Uterus (tissue), 4 donors: ENCODE measurements around the gene IGHMBP2. TPM values are rescaled to one million over a fixed set of nuclear protein-coding genes. Genes with fewer than 3 reads are reported as not detected.

Source experiments
- DNase-seq, 2 donors: peaks; one replicate each; pipeline ENCODE4 v3.0.0-alpha.2; 2019 to 2020
- H3K27ac ChIP-seq, 2 donors: fragments of 200-600 bp; sonication (generic); 1 replicate in 1 of 2; 2 replicates in 1 of 2; pipeline ENCODE4 v1.5.1; 2016 to 2018
- H3K27me3 ChIP-seq, 2 donors: fragments of 200-600 bp; sonication (generic); one replicate each; pipeline ENCODE4 v1.5.1; 2018 to 2019; ENCODE audit warnings: control low read depth in 1 of 2
- H3K36me3 ChIP-seq, 2 donors: fragments of 200-600 bp; sonication (generic); one replicate each; pipeline ENCODE4 v1.5.1; 2019; ENCODE audit warnings: control low read depth in 1 of 2
- H3K4me1 ChIP-seq, 2 donors: fragments of 200-600 bp; sonication (generic); one replicate each; pipeline ENCODE4 v1.5.1; 2018 to 2019; ENCODE audit warnings: control low read depth in 1 of 2
- H3K4me3 ChIP-seq, 2 donors: fragments of 200-600 bp; sonication (generic); 1 replicate in 1 of 2; 2 replicates in 1 of 2; pipeline ENCODE4 v1.5.1; 2018 to 2019; ENCODE audit warnings: mild to moderate bottlenecking in 1 of 2
- H3K9me3 ChIP-seq, 2 donors: fragments of 200-600 bp; sonication (generic); one replicate each; pipeline ENCODE4 v1.5.1; 2019; ENCODE audit warnings: control low read depth in 1 of 2
- CTCF ChIP-seq, 4 experiments: fragments of 200-600 bp in 2 of 4; fragments of 450-650 bp in 2 of 4; sonication (generic) in 2 of 4; IDR thresholded peaks; one replicate each; pipeline ENCODE4 v1.5.1; 2016 to 2019; ENCODE audit warnings: antibody characterized with exemption in 4 of 4, mild to moderate bottlenecking in 2 of 4, moderate library complexity in 1 of 4
- POLR2A ChIP-seq, 2 donors: fragments of 450-650 bp; IDR thresholded peaks; one replicate each; pipeline ENCODE4 v1.6.1; 2016; ENCODE audit warnings: antibody characterized with exemption in 2 of 2, mild to moderate bottlenecking in 1 of 2, moderate library complexity in 1 of 2
- intact Hi-C: fragments of 100-400 bp; cut with DNase I; formaldehyde crosslinking; loops from one replicate; pipeline ENCODE4 v1.15.1; 2023; ENCODE audit warnings: low total_unique reads
- total RNA-seq, 4 donors: library from RNA; depleted of rRNA in 3 of 4; stranded (reverse); fragments of >200 nt in 3 of 4; gene quantifications; one replicate each; pipeline versions ENCODE4 v1.1.0 to v1.2.4, GENCODE V29; 2014 to 2023
- donor health status: DM: yes; HTN: yes; CAD: no.

Gene IGHMBP2
- total RNA-seq, 4 donors from 2014 or later = 0.88 to 38.5 (median 19.9) TPM

- no peaks in the 10 kb centered on the region for H3K9me3 ChIP-seq
- TF ChIP-seq CTCF (IDR thresholded peaks at IDR 0.05) (no peak), POLR2A (IDR thresholded peaks at IDR 0.05) (no peak)
- intact Hi-C loops = no loop called here
- DNase-seq = no peak
- H3K27me3 ChIP-seq = no peaks in the 10 kb centered on the region
- no peak overlapping the region for H3K4me3 ChIP-seq
- peak overlapping the region; percentile 73 to 77 for H3K27ac ChIP-seq
- H3K4me1 ChIP-seq = peaks cover 0 to 12% of the 10 kb centered on the region in 2 donors
- H3K36me3 ChIP-seq = no peaks in the 10 kb centered on the region
Observed at GRCh38 chr11:68891351-68891948, 12.2 kb upstream of the IGHMBP2 start.

- TF ChIP-seq CTCF (IDR thresholded peaks at IDR 0.05) (no peak), POLR2A (IDR thresholded peaks at IDR 0.05) (no peak)
- H3K4me1 ChIP-seq = peaks cover 0 to 12% of the 10 kb centered on the region in 2 donors
- H3K4me3 ChIP-seq = no peak overlapping the region
- no peaks in the 10 kb centered on the region for H3K36me3 ChIP-seq
- intact Hi-C loops = no loop called here
- H3K27me3 ChIP-seq = no peaks in the 10 kb centered on the region
- H3K27ac ChIP-seq = no peak overlapping the region
- H3K9me3 ChIP-seq = no peaks in the 10 kb centered on the region
- DNase-seq = no peak
Observed at GRCh38 chr11:68892576-68892975, 11.1 kb upstream of the IGHMBP2 start.

- Histone ChIP-seq H3K27me3 (no peaks in the 10 kb centered on the region), H3K4me1 (peaks cover 0 to 12% of the 10 kb centered on the region in 2 donors), H3K36me3 (no peaks in the 10 kb centered on the region), H3K27ac (no peak overlapping the region), H3K4me3 (no peak overlapping the region), H3K9me3 (no peaks in the 10 kb centered on the region)
- intact Hi-C loops = no loop called here
- TF ChIP-seq CTCF (IDR thresholded peaks at IDR 0.05) (no peak), POLR2A (IDR thresholded peaks at IDR 0.05) (no peak)
- DNase-seq = no peak
Observed at GRCh38 chr11:68893282-68893681, 10.4 kb upstream of the IGHMBP2 start.

GRCh38 chr11:68896171-68896959 is 7.3 kb upstream of the IGHMBP2 start:
- TF ChIP-seq CTCF (IDR thresholded peaks at IDR 0.05) (no peak), POLR2A (IDR thresholded peaks at IDR 0.05) (no peak)
- intact Hi-C loops = no loop called here
- no peaks in the 10 kb centered on the region for H3K9me3 ChIP-seq
- no peak overlapping the region for H3K27ac ChIP-seq
- DNase-seq = no peak
- H3K27me3 ChIP-seq = no peaks in the 10 kb centered on the region
- no peak overlapping the region for H3K4me3 ChIP-seq
- no peaks in the 10 kb centered on the region for H3K36me3 ChIP-seq
- peaks cover 0 to 4% of the 10 kb centered on the region in 2 donors for H3K4me1 ChIP-seq

GRCh38 chr11:68897441-68897840 is 6.2 kb upstream of the IGHMBP2 start:
- Histone ChIP-seq H3K9me3 (no peaks in the 10 kb centered on the region), H3K27ac (no peak overlapping the region), H3K4me3 (no peak overlapping the region), H3K4me1 (no peaks in the 10 kb centered on the region), H3K27me3 (no peaks in the 10 kb centered on the region), H3K36me3 (no peaks in the 10 kb centered on the region)
- no peak for DNase-seq
- TF ChIP-seq POLR2A (IDR thresholded peaks at IDR 0.05) = no peak
- TF ChIP-seq CTCF (IDR thresholded peaks at IDR 0.05) = no peak
- intact Hi-C loops = no loop called here
